LHCN-M2 (cell line): ENCODE data around the gene SNORC. TPM values are rescaled to one million over a fixed set of nuclear protein-coding genes. Genes with fewer than 3 reads are reported as not detected.

Experiments used
- DNase-seq: peaks from one replicate; pipeline ENCODE4 v3.0.0-alpha.2; 2012; ENCODE audit warnings: low read depth
- total RNA-seq: library from RNA; depleted of rRNA; stranded (reverse); fragments of >200 nt; gene quantifications from 2 replicates; pipeline ENCODE4 v1.2.3, GENCODE V29; 2014

SNORC gene
- total RNA-seq, 1 experiment from 2014 or later: 0.52 TPM

DNA sequence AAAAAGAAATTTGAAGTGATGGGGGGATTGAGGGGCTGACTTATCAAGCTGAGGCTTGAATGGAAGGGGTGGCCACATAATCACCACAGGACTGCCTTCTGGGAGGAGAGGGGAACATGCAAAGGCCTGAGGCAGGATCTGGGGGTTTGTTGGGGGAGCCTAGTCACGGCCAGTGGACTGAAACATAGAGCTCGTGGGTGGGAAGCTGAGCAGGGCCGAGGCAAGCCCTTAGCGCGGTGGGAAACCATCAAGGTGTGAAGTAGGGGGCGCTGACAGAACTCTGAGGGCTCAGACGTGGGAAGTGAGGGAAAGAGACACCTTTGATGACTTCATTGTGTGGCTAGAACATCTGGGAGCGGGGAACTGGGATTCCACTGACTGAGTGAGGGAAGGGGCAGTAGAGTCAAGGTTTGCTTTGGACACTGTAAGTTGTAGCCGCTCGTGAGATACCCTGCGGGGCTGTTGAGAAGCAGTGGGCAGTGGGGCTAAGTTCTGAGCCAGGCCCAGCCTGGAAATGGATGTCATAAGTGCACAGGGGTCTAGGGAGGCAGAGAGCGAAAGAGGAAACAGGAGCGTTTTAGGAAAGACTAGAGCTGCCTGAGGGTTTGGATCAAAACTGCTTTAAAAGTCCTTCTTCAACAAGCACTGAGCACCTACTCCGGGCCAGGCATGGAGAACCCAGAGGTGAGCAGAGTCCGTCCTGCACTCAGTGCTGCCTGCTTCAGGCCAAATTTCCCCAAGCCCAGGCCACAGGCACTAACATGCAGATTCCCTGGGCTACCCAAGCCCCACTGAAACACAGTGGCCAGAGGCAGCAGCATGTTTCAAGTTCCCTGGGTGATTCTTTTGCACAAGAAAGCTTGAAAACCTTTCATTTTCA, 686 bp upstream of the SNORC start:
- no peak for DNase-seq

- no peak for DNase-seq
These were observed 805 bp downstream of the SNORC start for GRCh38 chr2:232870766-232871371.

- no peak for DNase-seq
These were observed 1.4 kb downstream of the SNORC start for GRCh38 chr2:232871418-232871834.

DNA sequence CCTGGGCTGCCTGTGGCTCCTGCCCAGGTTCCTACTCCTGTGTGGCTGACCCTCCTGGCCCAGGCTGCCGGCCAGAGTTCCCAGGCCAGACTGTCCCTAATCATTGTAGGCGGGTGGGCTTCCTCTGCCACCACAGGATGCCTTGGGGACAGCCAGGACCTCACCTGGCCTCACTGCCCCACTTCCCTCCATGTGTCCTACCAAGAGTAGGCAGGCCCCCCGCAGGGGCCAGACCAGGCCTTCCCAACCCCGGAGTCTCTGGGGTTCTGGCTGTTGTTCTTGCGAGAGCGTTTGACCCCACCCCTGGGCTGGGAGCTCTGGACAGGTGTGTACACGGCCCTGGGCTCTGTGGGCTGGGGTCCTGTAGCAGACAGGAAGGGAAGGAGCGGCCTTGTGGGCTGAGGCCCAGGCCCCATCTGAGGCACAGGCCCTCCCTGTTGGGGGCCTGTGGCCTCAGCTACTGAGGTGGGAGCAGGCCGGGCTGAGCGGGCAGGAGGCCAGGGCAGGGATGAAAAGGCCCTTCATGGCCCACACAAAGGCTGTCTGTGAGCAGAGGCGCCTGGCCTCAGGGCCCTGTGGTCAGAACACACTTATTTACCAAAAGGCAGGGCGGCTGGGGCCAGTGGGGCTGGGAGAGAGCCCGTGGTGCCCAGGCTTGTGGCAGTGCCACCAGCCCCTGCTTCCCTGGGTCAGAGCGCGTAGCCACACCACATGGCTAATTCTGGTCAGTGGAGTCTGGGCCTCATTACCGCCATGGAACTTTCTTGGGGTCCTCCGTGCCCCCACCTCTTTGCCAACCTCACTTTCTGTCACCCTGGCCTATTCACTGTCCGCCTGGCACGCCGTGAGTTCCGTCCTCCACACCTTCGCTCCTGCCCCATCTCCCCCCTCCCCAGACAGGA, 2.0 kb downstream of the SNORC start:
- DNase-seq: no peak

- no peak for DNase-seq
These were observed 2.8 kb downstream of the SNORC start for GRCh38 chr2:232872826-232873225.

DNA sequence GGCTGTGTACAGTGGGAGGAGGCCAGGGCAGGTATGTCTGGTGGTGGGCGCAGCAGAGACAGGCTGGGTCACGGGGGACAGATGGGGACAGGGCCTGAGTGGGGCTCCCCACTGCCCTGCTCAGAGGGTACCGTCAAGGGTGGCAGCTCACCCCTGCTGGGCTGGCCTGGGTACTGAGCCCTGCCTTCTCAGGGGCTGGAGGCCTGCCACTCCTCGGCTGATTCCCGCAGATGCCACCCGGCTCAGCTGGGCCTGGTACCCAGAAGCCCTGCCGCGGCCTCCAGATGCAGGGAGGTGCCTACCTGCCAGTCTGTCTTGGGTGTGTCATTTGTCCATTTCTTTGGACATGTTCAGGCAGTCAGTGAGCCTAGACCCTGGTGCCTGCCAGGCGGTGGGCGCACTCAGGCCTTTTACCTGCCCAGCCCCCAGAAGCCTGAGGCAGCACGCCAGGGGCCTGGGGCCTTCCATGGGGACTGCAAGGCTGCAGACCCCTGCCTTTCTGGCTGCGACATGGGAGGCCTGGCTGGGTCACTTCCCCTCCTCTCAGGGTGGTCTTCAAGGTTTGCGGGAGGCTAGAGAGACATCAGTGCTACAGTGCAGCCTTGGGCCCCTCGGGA, 3.3 kb downstream of the SNORC start:
- no peak for DNase-seq

DNA sequence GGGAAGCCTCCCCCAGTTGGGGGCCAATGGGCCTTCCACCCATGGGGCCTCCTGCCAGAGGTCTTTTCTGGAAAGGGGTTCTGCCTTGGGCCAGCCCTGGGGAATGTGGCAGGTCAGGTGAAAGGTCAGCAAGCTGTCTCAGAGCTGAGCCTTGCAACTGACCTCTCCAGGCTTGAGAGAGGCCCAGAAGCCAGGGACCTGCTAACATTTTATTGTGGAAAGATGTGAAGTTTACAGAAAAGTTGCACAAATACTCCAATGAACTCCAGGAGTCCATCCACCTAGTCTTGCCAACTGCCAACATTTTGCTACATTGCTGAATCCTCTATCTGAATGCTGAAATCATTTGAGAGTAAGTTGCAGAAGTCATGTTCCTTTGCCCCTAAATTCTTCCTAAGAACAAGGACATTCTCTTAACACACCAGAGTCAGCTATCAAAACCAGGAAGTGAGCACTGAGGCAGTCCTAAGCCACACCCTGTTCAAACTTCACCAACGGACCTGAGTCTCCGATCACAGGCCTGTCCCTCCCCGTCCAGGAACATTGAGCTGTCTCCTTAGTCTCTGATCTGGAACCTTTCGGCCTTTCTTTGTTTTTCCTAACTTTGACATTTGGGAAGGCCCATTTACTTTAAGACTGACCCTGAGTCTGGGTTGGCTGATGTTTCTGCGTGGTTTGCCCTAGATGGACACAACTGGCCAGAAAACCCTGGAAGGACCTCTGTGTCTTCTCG, 4.0 kb downstream of the SNORC start:
- no peak for DNase-seq

DNA sequence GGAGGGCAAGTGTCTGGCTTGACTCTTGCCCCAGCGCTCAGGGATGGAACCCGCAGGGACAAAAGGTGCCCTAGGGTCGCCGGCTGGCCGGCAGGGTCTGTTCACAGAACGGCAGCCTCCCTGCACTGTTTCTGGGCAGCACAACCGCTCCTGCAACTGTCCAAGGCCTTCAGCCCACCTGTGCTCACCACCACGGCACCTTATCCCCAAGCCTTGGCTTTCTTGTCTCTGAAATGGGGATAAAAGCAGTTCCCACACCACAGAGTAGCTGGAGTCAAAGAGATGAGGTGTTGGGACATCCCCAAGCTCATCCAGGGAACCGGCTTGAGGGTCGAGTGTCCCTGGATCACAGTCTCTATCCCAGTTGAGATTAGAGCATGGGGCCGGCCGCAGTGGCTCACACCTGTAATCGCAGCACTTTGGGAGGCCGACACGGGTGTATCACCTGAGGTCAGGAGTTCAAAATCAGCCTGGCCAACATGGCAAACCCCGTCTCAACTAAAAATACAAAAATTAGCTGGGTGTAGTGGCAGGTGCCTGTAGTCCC, 4.7 kb downstream of the SNORC start:
- no peak for DNase-seq

DNA sequence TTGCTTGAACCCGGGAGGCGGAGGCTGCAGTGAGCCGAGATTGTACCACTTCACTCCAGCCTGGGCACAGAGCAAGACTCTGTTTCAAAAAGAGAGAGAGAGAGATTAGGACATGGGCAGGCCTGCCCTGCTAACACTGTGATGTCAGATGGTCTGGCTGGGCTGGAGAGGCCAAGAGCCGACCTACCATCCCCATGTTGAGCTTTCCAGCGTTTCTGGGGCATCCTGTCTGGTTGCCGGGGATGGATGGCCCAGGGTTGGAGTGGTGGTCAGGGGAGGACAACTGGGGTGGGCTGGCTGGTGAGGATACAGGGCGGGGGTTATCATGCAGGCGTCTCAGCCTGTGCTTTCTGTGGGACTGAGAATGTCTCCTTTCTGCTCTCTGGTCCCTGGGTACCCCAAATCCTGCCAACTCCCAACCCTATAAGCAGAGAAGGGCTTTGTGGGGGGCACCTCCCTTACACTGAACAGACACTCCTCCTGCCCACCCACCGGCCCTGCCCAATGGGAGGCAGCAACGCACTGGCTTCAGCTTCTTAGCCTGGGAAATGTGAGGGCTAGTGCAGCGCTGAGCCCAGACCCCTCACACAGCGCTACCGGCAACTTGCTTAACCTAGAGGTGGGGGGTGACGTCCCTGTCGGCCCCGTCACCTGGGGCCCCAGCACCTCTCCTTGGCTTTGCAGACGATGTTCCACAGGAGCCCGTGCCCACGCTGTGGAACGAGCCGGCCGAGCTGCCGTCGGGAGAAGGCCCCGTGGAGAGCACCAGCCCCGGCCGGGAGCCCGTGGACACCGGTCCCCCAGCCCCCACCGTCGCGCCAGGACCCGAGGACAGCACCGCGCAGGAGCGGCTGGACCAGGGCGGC, 5.4 kb downstream of the SNORC start:
- DNase-seq: no peak

- no peak for DNase-seq
These were observed 6.3 kb downstream of the SNORC start for GRCh38 chr2:232876161-232876977.

DNA sequence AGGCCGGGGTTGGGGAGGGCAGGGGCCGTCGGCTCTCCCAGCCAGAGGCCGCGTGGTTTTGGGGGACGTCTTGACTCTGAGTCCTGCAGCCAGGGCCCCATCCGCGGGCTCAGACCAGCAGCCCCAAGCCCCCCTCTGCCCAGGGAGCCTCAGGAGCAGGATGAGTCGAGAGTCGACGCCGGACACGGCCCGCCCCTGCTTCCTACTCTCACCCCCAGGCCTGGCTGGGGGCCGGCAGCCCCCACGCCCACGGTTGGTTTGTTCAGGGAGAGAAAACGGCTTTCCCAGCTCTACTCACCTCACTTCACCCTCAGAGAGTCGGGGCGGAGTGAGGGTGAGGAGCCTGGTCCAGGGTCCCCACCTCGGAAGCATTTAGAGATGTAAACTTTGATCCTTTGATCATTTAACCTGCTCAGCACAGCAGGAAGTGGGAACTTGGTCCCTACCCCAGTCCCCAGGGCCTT, 6.9 kb downstream of the SNORC start:
- no peak for DNase-seq

DNA sequence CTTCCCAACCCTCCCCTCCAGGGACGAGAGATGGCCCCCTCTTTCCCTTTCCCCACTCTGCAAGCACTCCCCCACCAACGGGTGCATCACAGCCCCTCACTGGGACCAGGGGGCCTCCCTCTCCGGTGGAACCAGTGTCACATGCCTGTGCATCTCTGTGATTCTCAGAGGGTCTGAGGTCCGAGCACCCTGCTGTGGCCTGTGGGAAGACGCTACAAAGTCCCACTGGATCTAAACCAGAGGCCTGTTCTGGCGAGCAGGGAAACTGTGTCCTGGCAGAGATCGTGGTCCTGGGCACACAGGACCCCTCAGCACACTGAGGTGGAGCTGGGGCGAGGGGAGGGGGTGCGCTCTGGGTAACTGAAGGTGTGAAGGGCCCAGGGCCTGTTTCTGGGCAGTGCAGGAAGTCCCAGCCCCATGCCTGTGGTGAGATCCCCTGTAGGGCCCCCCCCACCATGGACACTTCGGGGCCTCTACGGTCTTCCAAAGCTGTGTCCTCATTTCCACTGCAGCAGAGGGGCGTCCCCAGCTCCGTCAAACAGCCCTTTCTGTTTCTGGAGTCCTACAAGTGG, 8.0 kb downstream of the SNORC start:
- no peak for DNase-seq

- no peak for DNase-seq
These were observed 9.0 kb downstream of the SNORC start for GRCh38 chr2:232878855-232879617.

GRCh38 chr2:232879618-232880494, 9.8 kb downstream of the SNORC start:
- no peak for DNase-seq

DNA sequence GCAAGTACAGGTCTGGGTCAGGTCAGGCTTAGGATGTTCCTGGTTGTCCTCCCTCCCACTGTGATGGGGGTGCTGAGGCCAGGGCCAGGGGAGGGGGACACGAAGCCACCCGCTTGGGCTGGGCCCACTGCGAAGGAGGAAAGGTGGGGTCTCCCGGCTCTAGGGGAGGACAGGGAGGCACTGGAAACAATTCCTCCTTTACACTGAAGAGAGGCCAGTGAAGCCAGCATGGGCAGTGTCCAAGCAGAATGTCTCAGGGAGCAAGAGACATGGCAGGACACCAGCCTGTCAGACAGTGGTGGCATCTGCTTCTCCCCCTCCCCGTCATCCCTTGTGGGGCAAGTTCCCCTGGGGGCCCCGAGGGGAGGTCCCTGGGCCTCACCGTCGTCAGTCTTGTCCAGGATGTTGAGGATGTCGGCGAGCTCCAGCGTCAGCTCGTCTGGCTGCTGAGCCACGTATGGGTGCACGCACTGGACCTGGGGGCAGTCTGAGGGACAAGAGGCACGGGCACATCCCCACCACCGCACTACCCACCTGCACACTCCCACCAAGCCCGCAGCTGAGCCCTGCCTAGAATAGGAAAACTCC, 10.8 kb downstream of the SNORC start:
- no peak for DNase-seq

- no peak for DNase-seq
These were observed 12.0 kb downstream of the SNORC start for GRCh38 chr2:232882085-232882484.
